ENCODE measurements around the gene HADHA. TPM values are rescaled to one million over a fixed set of nuclear protein-coding genes. Genes with fewer than 3 reads are reported as not detected.

Gene HADHA
- total RNA-seq, 1 donor from 2014 or later, result 115 TPM

- no peaks in the 10 kb centered on the region for H3K36me3 ChIP-seq (ENCODE audit: control insufficient read depth, insufficient read depth, low read length)
- no peak overlapping the region for H3K4me3 ChIP-seq (ENCODE audit: low read depth, low read length)
- H3K27me3 ChIP-seq (ENCODE audit: control insufficient read depth, insufficient read depth, low read length), result peaks cover 11% of the 10 kb centered on the region
- TF ChIP-seq, protein P1, sequence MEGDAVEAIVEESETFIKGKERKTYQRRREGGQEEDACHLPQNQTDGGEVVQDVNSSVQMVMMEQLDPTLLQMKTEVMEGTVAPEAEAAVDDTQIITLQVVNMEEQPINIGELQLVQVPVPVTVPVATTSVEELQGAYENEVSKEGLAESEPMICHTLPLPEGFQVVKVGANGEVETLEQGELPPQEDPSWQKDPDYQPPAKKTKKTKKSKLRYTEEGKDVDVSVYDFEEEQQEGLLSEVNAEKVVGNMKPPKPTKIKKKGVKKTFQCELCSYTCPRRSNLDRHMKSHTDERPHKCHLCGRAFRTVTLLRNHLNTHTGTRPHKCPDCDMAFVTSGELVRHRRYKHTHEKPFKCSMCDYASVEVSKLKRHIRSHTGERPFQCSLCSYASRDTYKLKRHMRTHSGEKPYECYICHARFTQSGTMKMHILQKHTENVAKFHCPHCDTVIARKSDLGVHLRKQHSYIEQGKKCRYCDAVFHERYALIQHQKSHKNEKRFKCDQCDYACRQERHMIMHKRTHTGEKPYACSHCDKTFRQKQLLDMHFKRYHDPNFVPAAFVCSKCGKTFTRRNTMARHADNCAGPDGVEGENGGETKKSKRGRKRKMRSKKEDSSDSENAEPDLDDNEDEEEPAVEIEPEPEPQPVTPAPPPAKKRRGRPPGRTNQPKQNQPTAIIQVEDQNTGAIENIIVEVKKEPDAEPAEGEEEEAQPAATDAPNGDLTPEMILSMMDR (IDR thresholded peaks at IDR 0.05; ENCODE audit: insufficient read depth, low read length, poor library complexity, severe bottlenecking), result no peak
- no peak for DNase-seq (ENCODE audit: low read depth)
Observed at GRCh38 chr2:26179446-26179913, 65.0 kb downstream of the HADHA start.

DNA sequence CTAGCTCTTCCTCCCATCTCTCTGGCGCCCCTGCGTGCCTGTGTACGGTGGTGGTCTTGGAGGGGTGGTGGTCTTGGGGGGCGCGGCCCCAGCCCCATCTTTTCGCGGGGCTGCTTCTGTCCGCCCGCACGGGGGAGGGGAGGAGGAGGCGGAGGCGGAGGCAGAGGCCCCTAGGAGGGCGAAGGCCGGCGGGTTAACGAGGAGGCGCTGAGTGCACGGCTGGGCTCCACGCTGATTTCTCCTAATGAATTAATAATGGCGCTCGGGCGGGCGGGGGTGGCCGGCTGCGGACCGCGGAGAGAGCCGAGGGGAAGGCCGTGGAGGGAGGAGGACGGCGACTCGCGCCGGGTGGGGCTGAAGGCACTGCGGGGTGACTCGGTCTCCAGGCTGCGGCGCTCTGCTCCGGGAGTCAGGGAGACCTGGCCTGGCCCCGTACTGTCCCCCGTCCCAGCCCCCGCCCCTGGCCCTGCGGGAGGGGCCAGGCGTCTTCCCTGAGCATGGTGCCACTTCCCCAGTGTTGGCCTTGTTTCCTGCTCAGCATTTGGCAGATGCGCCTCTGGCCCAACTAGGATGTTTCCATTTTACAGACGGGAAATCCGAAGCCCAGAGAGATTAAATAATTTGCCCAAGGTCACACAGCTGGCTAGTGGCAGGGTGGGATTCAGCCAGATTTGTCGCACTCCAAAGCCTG, 65.5 kb downstream of the HADHA start:
- no peaks in the 10 kb centered on the region for H3K36me3 ChIP-seq (ENCODE audit: control insufficient read depth, insufficient read depth, low read length)
- peaks cover 17% of the 10 kb centered on the region for H3K27me3 ChIP-seq (ENCODE audit: control insufficient read depth, insufficient read depth, low read length)
- DNase-seq (ENCODE audit: low read depth), result no peak
- H3K4me3 ChIP-seq (ENCODE audit: low read depth, low read length), result peak overlapping the region; percentile 42
- TF ChIP-seq, protein P1 (IDR thresholded peaks at IDR 0.05; ENCODE audit: insufficient read depth, low read length, poor library complexity, severe bottlenecking), result no peak

GRCh38 chr2:26178246-26178645, 66.2 kb downstream of the HADHA start:
- H3K36me3 ChIP-seq (ENCODE audit: control insufficient read depth, insufficient read depth, low read length), result no peaks in the 10 kb centered on the region
- peaks cover 23% of the 10 kb centered on the region for H3K27me3 ChIP-seq (ENCODE audit: control insufficient read depth, insufficient read depth, low read length)

DNA sequence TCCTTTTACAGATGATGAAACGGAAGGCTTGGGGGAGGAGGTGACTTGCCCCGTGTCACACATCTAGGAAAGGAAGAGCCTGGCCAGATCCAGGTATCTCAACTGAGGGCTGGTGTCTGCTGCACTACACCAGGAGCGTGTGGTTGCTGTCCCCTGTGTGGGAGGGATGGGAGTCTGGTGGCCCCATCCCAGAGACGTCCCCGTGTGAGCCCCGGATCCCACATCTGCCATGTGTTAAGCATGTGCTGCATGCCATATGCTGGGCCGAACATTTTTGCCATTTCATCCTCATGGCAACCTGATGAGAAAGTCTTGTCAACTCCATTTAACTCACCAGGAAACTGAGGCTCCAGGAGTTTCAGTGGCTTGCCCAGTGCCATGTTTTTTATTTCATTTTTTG, 67.3 kb downstream of the HADHA start:
- no peak for DNase-seq (ENCODE audit: low read depth)
- TF ChIP-seq, protein P1 (IDR thresholded peaks at IDR 0.05; ENCODE audit: insufficient read depth, low read length, poor library complexity, severe bottlenecking), result no peak
- no peaks in the 10 kb centered on the region for H3K36me3 ChIP-seq (ENCODE audit: control insufficient read depth, insufficient read depth, low read length)
- H3K27me3 ChIP-seq (ENCODE audit: control insufficient read depth, insufficient read depth, low read length), result peaks cover 30% of the 10 kb centered on the region
- no peak overlapping the region for H3K4me3 ChIP-seq (ENCODE audit: low read depth, low read length)

More at GRCh38 chr2:26178246-26178645, 66.2 kb downstream of the HADHA start:
- TF ChIP-seq, protein P1 (IDR thresholded peaks at IDR 0.05; ENCODE audit: insufficient read depth, low read length, poor library complexity, severe bottlenecking), result no peak
- no peak for DNase-seq (ENCODE audit: low read depth)
- H3K4me3 ChIP-seq (ENCODE audit: low read depth, low read length), result no peak overlapping the region

DNA sequence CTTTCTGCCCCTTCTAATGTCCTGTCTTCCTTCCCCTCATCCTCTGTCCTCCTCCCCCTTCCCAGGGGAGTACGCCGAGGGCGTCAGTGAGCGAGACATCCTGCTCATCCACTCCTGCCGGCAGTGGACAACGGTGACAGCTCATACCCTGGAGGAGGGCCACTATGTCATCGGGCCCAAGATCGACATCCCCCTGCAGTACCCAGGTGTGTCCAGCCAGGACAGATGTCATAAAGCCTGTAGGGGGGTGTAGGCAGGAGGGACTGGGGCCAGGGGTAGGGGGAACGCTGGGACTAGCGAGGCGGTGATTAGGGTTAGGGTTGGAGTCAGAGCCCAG, 68.2 kb downstream of the HADHA start:
- Histone ChIP-seq H3K36me3 (ENCODE audit: control insufficient read depth, insufficient read depth, low read length) (no peaks in the 10 kb centered on the region), H3K27me3 (ENCODE audit: control insufficient read depth, insufficient read depth, low read length) (peaks cover 35% of the 10 kb centered on the region), H3K4me3 (ENCODE audit: low read depth, low read length) (no peak overlapping the region)
- TF ChIP-seq, protein P1 (IDR thresholded peaks at IDR 0.05; ENCODE audit: insufficient read depth, low read length, poor library complexity, severe bottlenecking), result no peak
- DNase-seq (ENCODE audit: low read depth), result no peak

All from kidney epithelial cell (primary cell).